Measurements from ENCODE around the gene PDZD4.
A peak's percentile ranks its signal among the peaks of the same experiment; 100 is the strongest.
"Not testable (repeated sequence)": the region's sequence is repeated elsewhere in the genome, so short reads cannot be mapped to it uniquely, and the experiment has no call there.

Gene PDZD4

DNA sequence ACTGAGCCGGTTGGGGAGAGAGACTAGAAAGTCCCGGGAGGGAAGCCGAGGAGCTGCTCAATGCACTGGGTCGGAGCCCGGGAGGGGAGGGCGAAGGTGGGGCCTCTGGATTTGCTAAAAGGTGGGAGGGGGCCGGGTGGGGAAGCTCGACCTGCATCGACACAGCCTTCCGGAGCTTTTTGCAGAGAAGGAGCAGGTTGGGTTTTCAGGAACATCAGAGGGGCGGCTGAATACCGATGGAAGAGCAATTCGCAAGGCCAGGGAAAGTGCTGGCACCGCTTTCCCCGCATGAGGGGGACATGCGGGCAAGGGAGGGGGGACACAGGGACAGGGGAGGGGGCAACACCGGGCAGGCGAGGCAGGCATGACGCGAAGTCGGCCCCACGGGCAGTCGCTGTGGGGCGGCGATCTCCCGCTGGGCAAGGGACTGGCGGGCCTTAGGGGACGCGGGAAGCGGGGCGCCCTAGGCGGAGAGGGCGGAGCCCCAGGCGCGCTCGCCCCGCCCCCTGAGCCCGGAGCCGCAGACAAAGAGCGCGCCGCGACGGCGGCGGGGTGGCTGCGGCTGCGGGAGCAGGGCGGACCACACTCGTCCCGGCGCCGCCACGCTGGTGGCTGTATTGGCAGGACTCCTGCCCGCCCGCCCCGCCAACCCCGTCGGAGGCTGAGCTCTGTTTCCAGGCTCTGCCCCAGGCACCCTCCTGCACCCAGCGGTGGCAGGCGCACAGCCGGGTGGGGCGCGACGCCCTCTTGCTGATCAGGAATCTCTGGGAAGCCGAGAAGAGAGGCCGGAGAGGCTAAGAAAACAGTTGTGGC lies 11.6 kb downstream of the PDZD4 start:
- Histone ChIP-seq H3K4me1 (no peaks in the 10 kb centered on the region), H3K36me3 (ENCODE audit: control insufficient read depth, insufficient read depth, low read length) (no peaks in the 10 kb centered on the region), H3K79me2 (no peaks in the 10 kb centered on the region), H2AFZ (peak overlapping the region; percentile 66), H3K27me3 (ENCODE audit: control insufficient read depth, insufficient read depth, low read length) (no peaks in the 10 kb centered on the region), H3K27ac (no peak overlapping the region), H3K9me3 (ENCODE audit: control insufficient read depth, low read length) (no peaks in the 10 kb centered on the region), H3K9ac (no peak overlapping the region), H3K4me3 (ENCODE audit: low read depth, low read length) (peak overlapping the region; percentile 16), H3K4me2 (ENCODE audit: low read length) (peak overlapping the region; percentile 51)
- TF ChIP-seq, protein P1, sequence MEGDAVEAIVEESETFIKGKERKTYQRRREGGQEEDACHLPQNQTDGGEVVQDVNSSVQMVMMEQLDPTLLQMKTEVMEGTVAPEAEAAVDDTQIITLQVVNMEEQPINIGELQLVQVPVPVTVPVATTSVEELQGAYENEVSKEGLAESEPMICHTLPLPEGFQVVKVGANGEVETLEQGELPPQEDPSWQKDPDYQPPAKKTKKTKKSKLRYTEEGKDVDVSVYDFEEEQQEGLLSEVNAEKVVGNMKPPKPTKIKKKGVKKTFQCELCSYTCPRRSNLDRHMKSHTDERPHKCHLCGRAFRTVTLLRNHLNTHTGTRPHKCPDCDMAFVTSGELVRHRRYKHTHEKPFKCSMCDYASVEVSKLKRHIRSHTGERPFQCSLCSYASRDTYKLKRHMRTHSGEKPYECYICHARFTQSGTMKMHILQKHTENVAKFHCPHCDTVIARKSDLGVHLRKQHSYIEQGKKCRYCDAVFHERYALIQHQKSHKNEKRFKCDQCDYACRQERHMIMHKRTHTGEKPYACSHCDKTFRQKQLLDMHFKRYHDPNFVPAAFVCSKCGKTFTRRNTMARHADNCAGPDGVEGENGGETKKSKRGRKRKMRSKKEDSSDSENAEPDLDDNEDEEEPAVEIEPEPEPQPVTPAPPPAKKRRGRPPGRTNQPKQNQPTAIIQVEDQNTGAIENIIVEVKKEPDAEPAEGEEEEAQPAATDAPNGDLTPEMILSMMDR (IDR thresholded peaks at IDR 0.05), result no peak

DNA sequence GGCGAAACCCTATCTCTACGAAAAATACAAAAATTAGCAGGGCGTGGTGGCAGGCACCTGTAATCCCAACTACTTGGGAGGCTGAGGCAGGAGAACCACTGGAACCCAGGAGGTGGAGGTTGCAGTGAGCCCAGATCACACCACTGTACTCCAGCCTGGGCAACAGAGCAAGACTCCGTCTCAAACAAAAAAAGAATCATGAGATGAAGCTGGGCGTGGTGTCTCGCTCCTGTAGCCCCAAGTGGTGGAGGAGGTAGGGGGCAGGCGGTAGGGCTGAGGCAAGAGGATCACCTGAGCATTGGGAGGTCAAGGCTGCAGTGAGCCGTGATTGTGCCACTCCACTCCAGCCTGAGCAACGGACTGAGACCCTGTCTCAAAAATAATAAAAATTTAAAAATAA lies 12.3 kb downstream of the PDZD4 start:
- not testable (repeated sequence) for H3K4me1 ChIP-seq; H2AFZ ChIP-seq; H3K9ac ChIP-seq; H3K4me3 ChIP-seq (ENCODE audit: low read depth, low read length); H3K79me2 ChIP-seq; H3K27me3 ChIP-seq (ENCODE audit: control insufficient read depth, insufficient read depth, low read length); H3K27ac ChIP-seq; H3K9me3 ChIP-seq (ENCODE audit: control insufficient read depth, low read length); H3K4me2 ChIP-seq (ENCODE audit: low read length); H3K36me3 ChIP-seq (ENCODE audit: control insufficient read depth, insufficient read depth, low read length)

DNA sequence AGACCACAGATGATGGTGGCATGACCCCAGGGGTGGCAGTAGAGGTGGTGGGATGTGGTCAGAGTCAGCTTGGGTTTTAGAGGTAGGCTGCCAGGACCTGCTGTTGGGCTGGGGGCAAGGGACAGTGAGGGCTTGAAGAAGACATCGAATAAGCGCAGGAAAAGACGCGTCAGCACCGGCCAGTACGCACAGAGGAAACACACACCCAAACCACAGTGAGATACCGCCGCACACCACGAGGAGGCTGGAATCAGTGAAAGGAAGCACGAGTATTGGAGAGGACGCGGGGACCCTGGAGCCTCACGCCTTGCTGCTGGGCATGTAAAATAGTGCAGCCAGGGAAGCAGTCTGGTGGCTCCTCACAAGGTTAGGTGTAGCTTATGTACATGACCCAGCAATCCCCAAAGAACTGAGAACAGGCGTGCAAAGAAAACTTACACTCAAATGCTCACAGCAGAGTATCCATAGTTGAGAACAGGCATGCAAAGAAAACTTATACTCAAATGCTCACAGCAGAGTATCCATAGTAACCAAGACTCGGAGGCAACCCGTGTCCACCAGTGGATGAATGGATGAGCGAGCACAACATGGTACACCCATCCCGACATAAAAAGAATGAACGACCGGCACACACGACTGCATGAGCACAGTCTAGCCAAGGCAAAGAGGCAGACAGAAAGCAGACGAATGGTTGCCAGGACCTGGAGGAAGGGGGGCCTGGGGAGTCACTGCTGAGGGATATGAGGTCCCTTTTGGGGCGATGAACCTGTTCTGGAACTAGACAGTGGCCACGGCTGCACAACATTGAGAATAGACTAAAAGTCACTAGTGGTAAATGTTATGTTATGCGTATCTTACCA lies 13.3 kb downstream of the PDZD4 start:
- H3K27me3 ChIP-seq (ENCODE audit: control insufficient read depth, insufficient read depth, low read length), result no peaks in the 10 kb centered on the region
- H3K9ac ChIP-seq, result no peak overlapping the region
- H3K4me3 ChIP-seq (ENCODE audit: low read depth, low read length), result no peak overlapping the region
- H3K36me3 ChIP-seq (ENCODE audit: control insufficient read depth, insufficient read depth, low read length), result no peaks in the 10 kb centered on the region
- H3K79me2 ChIP-seq, result no peaks in the 10 kb centered on the region
- H3K4me2 ChIP-seq (ENCODE audit: low read length), result no peak overlapping the region
- H3K4me1 ChIP-seq, result no peaks in the 10 kb centered on the region
- no peak overlapping the region for H2AFZ ChIP-seq
- H3K27ac ChIP-seq, result no peak overlapping the region
- TF ChIP-seq, protein P1 (IDR thresholded peaks at IDR 0.05), result no peak
- no peaks in the 10 kb centered on the region for H3K9me3 ChIP-seq (ENCODE audit: control insufficient read depth, low read length)

DNA sequence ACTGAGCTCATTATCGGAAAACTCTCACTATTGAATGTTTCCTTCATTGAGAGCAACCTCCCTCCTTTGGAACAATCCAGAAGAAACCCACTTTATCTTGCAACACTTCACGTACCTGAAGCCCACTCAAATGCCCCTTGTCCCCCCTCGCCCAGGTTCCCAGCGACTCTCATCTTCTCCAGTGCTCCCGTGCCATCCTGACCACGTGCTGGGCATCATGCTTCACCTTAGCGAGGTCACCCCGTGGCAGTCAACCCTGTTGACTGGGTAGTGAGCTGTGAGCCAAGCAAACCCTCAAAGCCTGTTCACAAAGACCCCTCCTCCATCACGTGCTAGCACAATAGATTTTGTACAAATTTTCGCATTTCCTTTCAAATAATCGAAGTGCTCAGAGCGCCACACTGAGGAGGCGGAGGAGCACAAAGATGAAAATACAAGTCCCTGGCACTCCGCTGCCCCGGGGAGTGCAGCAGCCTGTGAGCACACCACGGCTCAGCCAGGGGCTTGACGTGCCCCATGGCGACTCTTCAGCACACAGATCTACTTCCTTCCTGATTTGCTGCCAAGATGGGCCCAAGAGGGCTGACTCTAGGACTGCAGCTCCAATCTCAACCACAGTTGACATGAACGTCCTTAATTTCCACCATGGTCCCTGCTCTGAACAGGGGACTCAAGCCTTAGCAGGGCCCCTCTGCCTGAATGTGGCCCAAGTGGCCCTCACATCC lies 15.6 kb downstream of the PDZD4 start:
- Histone ChIP-seq H3K27ac (no peak overlapping the region), H3K9ac (no peak overlapping the region), H3K4me1 (no peaks in the 10 kb centered on the region), H3K4me3 (ENCODE audit: low read depth, low read length) (no peak overlapping the region), H3K4me2 (ENCODE audit: low read length) (no peak overlapping the region), H3K79me2 (no peaks in the 10 kb centered on the region), H3K27me3 (ENCODE audit: control insufficient read depth, insufficient read depth, low read length) (no peaks in the 10 kb centered on the region), H2AFZ (no peak overlapping the region), H3K9me3 (ENCODE audit: control insufficient read depth, low read length) (no peaks in the 10 kb centered on the region), H3K36me3 (ENCODE audit: control insufficient read depth, insufficient read depth, low read length) (no peaks in the 10 kb centered on the region)
- TF ChIP-seq, protein P1 (IDR thresholded peaks at IDR 0.05), result no peak

DNA sequence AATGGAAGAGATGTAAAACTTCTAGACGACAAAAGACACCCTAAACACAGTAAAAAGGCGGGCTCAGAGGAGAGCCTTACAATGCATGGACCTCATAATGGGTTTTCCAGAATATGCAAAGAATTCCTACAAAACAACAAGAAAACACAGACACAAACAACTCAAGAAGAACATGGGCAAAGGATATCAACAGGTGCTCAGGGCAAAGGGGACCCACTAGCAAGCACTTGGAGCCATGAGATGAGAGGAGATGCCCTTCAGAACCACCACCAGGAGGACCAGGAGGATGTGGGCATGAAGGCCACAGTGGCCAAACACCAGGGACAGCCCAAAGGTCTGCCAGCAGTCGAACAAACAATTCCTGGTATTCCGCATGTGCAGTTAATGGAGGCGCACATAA lies 17.2 kb downstream of the PDZD4 start:
- Histone ChIP-seq H3K4me2 (ENCODE audit: low read length) (no peak overlapping the region), H3K4me1 (no peaks in the 10 kb centered on the region), H3K27ac (no peak overlapping the region), H3K36me3 (ENCODE audit: control insufficient read depth, insufficient read depth, low read length) (no peaks in the 10 kb centered on the region), H3K79me2 (no peaks in the 10 kb centered on the region), H3K9ac (no peak overlapping the region), H3K9me3 (ENCODE audit: control insufficient read depth, low read length) (no peaks in the 10 kb centered on the region), H2AFZ (no peak overlapping the region), H3K4me3 (ENCODE audit: low read depth, low read length) (no peak overlapping the region), H3K27me3 (ENCODE audit: control insufficient read depth, insufficient read depth, low read length) (no peaks in the 10 kb centered on the region)
- TF ChIP-seq, protein P1 (IDR thresholded peaks at IDR 0.05), result no peak
